AG09319 (cell line): Measurements from ENCODE around the gene ACADSB.

Experiments
- DNase-seq: peaks from one replicate; pipeline ENCODE4 v3.0.0-alpha.2; 2010; ENCODE audit warnings: low read depth; ENCODE audit errors: extremely low read depth
- CTCF ChIP-seq: IDR thresholded peaks from 2 replicates; pipeline ENCODE4 v1.5.1; 2011; ENCODE audit warnings: low read depth, mild to moderate bottlenecking, inconsistent platforms, low read length, moderate library complexity

ACADSB gene

GRCh38 chr10:123019941-123020703 lies 11.3 kb downstream of the ACADSB start:
- no peak for DNase-seq

GRCh38 chr10:123021517-123021916 lies 12.7 kb downstream of the ACADSB start:
- no peak for DNase-seq
- TF ChIP-seq CTCF: peak; percentile 9

More at GRCh38 chr10:123019941-123020703, 11.3 kb downstream of the ACADSB start:
- no peak for TF ChIP-seq CTCF

- no peak for TF ChIP-seq CTCF
Observed at GRCh38 chr10:123024540-123024939, 15.7 kb downstream of the ACADSB start.

GRCh38 chr10:123026302-123026701 lies 17.5 kb downstream of the ACADSB start:
- no peak for DNase-seq
- TF ChIP-seq CTCF: no peak

More at GRCh38 chr10:123024540-123024939, 15.7 kb downstream of the ACADSB start:
- DNase-seq: no peak

GRCh38 chr10:123027861-123028260 lies 19.1 kb downstream of the ACADSB start:
- TF ChIP-seq CTCF: no peak
- no peak for DNase-seq

GRCh38 chr10:123031124-123031523 lies 22.3 kb downstream of the ACADSB start:
- TF ChIP-seq CTCF: no peak
- DNase-seq: no peak

GRCh38 chr10:123034332-123034731 lies 25.5 kb downstream of the ACADSB start:
- TF ChIP-seq CTCF: no peak
- no peak for DNase-seq
